Activated CD4-positive, CD25-positive, alpha-beta regulatory T cell treated with anti-CD3 and anti-CD28 coated beads, Interleukin-2, amount 50 U/mL, for 72 hours (primary cell): Measurements from ENCODE around the gene CENPB.
"Not testable (repeated sequence)": the region's sequence is repeated elsewhere in the genome, so short reads cannot be mapped to it uniquely, and the experiment has no call there.

ENCODE experiments used
- DNase-seq: peaks from one replicate; pipeline ENCODE4 v3.0.0; 2021

CENPB gene, protein sequence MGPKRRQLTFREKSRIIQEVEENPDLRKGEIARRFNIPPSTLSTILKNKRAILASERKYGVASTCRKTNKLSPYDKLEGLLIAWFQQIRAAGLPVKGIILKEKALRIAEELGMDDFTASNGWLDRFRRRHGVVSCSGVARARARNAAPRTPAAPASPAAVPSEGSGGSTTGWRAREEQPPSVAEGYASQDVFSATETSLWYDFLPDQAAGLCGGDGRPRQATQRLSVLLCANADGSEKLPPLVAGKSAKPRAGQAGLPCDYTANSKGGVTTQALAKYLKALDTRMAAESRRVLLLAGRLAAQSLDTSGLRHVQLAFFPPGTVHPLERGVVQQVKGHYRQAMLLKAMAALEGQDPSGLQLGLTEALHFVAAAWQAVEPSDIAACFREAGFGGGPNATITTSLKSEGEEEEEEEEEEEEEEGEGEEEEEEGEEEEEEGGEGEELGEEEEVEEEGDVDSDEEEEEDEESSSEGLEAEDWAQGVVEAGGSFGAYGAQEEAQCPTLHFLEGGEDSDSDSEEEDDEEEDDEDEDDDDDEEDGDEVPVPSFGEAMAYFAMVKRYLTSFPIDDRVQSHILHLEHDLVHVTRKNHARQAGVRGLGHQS

DNA sequence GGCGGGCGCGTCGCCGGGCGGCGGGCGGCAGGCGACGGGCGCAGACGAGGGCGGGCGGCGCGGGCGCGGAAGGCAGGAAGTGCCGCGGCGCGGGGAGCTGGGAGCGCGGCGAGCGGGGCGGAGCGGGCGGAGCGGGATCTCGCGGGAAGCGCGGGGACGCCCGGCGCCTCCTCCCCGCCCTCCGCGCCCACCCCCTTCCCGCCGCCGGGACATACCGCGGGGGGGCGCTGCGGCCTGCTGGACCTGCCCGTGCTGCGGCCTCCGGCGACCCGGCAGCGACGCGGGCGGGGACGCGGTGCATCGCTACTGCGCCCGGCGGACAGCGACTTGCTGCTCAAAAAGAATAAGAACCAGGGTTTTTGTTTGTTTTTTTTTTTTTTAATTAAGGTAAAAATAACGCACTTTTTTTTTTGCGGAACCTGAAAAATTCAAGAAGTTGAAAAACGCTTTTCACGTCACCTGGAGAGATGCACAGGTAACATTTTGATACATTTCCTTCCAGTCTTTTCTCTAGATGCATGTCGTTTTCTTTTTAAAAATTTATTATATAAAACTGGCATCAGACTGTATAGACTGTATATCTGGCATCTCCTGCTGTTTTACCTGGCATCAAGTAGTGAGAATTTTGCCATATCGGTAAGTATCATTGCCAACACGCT, at the start of gene CENPB:
Gene CENPB, minus strand, starts transcription at position 76 of the 659 bp plus-strand sequence. CDS start 257 bp downstream, outside the sequence.
- peak; percentile 97 for DNase-seq

DNA sequence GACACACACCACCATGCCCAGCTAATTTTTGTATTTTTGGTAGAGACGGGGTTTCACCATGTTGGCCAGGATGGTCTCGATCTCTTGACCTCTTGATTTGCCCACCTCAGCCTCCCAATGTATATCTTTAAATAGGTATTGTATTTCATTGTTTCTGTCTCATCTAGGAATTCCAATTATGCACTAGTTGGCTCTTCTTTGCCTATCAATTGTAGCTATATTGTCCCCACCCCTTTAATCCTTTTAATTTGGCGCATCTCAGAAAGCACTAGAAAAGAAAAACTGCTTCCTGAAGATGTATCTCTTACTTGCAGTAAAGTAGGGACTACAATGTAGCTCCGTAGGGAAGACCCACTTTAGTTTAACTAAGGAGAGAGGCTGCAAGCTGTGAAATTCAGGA, 49.6 kb upstream of the CENPB start:
- no peak for DNase-seq

DNA sequence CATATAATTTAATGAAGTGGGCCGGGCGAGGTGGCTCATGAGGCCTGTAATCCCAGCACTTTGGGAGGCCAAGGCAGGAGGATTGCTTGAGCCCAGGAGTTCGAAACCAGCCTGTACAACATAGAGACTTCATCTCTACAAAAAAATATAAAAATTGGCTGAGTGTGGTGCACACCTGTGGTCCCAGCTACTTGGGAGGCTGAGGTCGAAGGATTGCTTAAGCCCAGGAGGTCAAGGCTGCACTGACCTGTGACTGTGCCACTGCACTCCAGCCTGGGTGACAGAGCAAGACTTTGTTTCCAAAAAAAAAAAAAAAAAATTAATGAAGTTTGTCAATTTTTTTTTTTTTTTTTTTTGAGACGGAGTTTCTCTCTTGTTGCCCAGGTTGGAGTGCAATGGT, 43.4 kb upstream of the CENPB start:
- DNase-seq: not testable (repeated sequence)

DNA sequence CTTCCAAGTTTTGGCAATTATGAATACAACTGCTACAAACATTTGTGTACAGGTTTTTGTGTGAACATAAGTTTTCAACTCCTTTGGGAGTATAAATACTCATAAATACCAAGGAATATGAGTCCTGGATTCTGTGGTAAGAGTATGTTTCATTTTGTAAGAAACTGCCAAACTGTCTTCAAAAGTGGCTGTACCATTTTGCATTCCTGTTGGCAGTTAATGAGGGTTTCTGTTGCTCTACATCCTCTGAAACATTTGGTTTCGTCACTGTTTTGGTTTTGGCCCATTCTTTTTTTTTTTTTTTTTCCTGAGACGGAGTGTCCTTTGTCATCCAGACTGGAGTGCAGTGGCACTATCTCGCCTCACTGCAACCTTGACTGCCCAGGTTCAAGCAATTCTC, 42.3 kb upstream of the CENPB start:
- no peak for DNase-seq

DNA sequence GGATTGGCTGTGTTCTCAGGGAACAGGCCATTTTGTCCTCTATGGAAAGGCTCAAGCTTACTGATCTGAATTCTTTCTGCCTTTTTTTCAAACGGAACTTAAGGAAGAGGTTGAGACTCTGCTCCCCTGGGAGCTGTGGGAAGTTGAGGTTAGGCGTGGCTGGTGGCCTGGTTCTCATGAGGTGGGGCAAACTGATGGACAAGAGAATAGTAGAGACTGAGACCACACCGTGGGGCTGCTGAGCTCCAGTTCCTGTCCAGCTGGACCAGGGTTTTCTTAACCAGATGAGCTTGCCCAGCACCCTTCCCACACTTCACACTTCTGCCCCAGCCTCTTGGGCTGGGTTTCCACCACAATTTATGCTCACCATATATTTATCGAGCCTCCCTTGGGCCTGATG, 39.9 kb upstream of the CENPB start:
- DNase-seq: no peak

DNA sequence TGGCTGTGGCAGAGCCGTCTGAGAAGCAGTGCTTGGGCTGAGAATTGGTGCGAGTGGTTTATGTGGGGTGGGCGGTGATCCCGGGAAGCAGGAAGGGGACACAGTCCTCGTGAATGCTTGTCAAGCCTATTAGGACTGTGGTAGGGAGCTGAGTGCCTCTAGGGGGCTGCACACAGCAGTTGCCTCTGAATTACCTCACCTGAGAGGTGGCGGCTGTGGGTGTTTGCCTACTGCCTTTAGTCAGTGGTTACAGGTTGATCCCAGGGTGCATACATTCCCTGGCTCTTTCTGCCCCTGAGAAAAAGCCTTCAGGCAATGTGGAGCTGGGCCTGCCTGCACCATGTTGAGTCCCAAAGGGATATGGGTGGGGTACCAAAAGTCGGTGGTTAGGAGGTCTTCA, 39.0 kb upstream of the CENPB start:
- no peak for DNase-seq

DNA sequence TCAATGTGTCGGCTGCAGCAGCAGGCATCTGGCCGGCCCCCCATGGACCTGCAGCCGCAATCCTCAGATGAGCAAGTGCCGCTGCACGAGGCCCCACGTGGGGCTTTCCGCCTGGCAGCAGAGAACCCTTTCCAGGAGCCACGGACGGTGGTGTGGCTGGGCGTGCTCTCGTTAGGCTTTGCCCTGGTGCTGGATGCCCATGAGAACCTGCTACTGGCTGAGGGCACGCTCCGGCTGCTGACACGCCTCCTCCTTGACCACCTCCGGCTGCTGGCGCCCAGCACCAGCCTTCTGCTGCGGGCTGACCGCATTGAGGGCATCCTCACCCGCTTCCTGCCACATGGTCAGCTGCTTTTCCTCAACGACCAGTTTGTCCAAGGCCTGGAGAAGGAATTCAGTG, 37.3 kb upstream of the CENPB start:
- no peak for DNase-seq

DNA sequence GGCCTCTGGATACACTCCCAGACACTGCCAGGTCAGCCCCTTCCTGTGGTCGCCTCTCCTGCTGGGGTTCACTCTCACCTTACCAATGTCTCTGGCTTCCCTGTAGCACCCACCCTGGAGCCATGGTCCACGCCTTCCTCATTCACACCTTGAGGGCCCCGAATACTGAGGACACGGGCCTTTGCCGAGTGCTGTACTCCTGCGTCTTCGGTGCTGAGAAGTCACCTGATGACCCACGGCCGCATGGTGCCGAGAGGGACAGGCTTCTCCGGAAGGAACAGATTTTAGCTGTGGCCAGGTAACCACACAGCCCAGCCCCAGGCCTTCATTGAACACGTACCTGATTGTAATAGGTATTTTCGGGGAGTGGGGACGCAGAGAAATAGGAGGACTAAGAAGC, 35.5 kb upstream of the CENPB start:
- no peak for DNase-seq

DNA sequence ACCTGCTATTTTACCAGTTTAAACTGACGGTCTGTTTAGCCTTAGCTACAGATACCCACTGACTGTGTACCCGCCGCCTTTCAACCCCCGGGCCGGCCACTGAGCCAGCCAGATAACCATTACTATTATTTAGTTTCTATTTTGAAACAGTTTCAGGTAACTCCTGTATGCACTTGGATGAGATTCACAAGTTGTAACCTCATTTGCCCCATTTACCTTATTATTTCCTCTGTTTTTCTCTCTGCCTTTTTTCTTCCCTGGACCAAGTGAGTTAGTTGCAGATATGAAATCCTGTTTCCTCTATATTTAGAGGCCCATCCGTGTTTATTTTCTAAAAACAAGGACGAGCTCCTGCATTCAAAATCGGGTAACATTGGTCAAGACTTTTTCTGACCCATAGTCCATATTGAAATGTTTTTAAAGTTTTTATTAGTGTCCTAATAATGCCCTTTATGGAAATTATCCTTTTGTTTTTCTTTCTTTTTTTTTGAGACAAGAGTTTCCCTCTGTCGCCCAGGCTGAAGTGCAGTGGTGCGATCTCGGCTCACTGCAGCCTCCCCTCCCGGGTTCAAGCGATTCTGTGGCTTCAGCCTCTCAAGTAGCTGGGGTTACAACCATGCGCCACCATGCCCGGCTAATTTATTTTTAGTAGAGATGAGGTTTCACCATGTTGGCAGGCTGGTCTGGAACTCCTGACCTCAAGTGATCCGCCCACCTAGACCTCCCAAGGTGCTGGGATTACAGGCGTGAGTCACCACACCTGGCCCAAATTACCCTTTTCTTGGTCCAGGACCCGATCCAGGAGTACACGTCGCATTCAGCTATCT, 34.6 kb upstream of the CENPB start:
- no peak for DNase-seq

DNA sequence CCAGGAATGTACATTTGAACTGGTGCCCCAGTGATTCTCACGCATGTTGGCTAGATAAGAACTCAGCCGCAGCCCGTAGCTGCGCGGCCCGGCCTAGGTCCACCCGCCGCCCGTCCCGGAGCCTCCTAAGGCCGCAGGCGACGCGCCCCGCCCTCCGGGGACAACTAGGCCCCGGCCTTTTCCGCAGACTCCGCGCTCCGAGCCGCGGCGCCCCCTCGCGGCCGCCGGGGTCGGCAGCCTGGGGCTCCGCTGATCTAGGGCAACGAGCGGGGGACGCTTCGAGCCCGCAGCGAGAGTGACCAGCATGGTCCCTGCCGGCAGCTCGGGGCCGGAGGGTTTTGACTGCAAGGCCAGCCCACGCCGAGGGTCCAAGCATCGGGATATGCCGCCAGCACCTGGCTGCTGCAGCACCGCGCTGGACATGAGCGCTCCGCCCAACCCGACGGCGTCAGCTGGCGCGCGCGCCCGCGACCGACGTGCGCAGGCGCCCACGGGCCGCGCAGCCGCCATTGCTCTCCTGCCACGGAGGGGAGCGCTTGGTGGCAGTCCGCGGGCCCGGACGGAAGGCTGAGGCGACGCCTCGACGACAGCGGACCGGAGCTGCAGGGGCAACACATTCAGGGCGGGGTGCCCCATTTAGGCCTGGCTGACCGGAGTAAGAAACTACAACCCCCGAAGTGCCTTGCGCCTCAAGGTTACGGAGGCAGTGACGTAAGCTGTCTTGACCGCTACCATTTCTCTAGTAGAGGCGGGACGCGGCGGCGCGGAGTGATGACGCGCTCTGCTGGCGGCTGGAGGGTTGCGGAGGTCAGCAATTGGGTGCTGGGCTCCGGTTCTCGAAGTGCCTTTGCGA, 33.7 kb upstream of the CENPB start, which contains the start of gene AP5S1:
Gene AP5S1, plus strand, starts transcription at position 500 of the 853 bp plus-strand sequence. CDS start 1,571 bp downstream, outside the sequence.
- DNase-seq: peak; percentile 94

DNA sequence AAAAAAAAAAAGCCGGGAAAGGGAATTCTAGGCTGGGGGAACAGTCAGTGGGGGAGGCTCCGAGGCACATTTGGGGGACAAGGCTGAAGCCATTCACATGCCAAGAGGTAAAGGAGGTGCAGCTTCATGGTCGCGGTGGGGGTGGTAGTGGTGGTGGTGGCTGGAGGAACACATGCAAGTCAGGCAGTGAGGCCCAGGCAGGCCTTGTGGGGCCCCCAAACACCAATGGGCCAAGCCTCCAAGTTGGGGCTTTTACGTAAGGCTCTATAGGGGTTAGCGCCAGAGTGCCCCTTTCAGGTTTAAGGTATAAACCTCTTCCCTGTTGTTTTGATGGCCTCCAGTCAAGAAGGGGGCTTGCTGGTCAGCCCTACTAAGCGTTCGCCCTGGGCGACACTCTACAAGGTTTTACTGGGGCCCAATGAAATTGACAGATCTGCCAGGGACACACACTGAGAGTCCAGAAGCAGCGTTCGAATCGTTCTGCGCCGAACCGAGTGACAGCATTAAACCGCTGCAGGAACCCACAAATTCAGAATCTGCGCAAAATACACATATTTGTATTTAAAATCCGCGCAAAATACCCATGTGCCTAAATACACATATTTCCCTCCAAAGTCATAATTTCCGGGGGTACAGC, 33.0 kb upstream of the CENPB start:
- no peak for DNase-seq

DNA sequence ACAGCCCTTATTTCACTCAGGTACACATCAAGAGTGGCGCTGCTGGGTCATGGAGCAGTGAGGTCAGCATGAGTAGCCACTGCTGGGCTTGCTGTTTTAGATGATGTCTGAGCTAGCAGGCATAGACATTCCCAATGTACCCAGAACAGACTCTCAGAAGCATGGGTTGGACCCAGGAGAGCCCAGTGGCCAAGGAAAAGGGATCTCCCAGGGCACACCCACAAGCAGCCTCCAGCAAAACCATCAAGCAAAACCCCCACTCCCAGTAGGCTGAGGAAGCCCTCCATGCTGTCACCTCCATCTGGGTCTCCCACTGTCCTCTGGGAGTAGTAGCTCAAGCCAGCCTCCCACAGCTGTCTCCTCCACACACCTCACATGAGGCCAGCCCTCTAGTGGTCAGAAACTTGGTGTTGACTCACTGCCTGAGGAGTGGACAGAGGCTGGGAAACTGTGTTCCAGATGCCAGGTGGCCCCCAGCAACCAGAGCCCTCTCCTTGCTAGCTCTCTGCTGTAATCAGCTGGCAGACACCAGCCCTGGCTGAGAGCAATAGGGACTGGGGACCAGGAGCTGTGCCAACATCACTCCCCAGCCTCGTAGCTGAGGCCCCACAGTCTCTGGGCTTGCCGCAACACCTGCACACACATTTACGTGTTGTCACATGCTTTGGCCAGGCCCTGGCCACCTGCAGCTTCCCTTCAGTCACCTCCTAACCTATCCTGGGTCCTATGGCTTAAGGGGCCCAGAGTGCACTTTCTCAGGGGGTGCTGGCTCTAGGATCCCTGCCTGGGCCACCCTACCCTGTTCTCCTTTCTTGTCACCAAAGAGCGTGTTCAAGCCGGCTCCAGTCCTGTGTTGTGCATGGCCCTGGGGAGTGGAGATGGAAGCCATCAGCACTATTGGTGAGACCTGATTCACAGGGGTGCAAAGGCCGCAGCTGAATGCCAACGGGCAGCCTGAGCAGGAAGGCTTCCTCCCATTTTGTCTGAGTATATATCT, 31.9 kb upstream of the CENPB start:
- DNase-seq: no peak

DNA sequence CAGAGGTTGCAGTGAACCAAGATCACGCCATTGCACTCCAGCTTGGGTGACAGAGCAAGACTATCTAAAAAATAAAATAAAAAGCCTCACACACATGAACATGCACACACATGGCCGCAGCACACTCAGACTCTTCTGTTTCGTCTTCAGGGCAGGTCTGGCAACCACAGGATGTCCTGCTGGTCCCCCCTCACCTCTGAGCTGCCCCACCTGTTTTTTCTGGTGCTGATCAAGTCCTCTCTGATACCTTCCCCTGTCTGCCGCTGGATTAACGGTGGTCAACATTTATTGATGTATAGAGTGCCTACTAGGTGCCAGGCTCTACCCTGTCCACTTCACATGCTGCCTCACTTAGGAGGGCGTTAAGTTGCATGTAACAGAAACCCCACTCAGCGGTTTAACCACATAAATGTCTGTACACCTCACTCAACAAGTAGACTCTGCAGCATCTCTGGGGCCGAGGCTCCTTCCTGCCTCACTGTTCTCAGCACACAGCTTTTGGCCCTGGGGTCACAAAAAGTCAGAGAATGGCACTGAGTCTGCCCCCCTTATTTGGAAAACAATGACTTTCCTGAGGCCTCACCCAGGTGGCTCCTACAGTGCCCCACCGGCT, 29.3 kb upstream of the CENPB start:
- DNase-seq: no peak

DNA sequence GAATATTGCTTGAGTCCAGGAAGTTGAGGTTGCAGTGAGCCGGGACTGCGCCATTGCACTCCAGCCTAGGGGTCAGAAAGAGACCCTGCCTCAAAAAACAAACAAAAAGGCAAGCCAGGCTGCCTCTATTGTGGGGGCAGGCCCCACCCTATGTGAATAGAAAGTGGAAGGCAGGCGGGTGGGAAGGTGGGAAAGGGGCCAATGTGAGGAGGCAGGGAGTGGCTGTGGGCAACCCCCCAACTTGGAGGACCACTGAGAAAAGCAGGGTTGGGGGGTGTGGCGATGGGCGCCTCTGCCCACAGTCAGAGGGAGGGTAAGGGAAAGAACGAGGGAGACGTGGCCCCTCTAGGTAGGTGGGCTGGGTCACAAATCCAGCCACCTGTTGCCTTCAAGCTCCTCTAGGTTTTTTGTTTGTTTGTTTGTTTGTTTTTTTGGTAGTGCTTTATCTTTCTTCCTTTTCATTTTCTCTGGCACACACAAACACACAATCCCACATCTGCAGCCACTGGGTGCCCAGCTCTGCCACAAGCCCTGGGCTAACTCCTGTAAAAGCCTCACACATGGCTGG, 28.5 kb upstream of the CENPB start:
- DNase-seq: no peak

DNA sequence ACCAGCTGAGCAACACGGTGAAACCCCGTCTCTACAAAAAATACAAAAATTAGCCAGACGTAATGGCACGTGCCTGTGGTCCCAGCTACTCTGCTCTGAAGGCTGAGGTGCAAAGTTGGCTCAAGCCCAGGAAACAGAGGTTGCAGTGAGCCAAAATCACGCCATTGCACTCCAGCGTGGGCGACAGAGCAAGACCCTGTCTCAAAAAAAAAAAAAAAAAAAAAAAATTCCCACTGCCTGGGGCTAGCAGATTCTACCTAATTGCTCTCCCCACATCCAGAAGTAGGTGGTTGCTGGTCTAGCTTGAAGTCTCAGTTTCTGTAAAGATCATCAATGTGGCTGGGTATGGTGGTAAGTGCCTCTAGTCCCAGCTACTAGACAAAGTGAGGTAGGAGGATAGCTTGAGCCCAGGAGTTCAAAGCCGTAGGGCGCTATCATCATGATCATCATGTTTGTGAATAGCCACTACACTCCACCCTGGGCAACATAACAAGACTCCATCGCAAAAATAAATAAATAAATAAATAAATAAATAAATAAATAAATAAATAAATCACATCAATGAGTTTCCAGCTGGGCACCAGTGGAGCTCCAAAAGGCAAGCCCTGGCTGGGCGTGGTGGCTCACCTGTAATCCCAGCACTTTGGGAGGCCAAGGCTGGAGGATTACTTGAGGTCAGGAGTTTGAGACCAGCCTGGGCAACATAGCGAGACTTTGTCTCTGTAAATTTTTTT, 27.5 kb upstream of the CENPB start:
- DNase-seq: no peak

DNA sequence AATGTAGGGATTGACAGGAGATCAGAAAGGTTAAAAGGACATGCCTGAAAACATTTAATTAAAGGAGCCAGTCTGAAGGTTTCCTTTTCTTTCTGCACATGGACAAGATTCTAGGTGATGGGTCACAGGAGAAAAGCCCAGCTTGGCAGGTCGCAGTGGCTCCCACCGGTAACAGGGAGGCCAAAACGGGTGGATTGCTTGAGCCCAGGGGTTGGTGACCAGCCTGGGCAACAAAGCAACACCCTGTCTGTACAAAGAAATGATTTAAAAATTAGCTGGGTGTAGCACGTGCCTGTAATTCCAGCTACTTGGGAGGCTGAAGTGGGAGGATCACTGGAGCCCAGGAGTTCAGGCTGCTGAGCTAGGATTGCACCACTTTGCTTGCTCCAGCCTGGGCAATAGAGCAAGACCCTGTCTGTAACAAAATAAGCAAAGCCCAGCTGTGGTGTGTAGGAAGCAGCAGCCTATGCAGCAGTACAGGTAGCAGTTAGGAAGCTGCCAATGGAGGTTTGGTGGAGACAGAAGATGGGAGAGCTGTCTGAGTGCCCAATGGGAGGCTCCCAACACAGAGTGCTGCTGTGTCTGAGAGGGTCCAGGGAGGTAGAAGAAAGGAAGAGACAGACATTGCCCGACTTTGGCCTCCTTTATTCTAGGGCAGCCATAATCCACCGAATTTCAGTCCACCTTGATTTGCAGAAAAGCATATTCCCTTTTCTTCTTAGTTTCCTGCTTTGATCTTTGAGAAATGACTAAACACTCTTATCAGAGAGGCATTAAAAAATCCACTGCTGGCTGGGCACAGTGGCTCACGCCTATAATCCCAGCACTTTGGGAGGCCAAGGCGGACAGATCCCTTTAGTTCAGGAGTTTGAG, 26.7 kb upstream of the CENPB start:
- no peak for DNase-seq

DNA sequence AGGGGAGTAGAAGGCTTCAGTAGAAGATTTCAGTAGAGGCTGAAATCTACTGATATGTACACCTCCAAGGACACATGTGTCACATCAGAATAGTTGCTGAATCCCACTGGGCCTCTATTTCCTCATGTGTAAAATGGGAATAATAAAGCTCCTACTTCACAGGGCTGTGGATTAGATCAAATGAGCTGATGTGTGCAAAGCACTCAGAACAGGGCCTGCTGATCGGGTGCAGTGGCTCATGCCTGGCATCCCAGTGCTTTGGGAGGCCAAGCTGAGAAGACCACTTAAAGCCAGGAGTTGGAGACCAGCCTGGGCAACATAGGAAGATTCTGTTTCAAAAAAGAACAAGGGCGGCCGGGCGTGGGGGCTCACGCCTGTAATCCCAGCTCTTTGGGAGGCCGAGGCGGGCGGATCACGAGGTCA, 25.7 kb upstream of the CENPB start:
- no peak for DNase-seq
